NK-92 (cell line): ENCODE measurements around the gene MCF2L.
"Not testable (repeated sequence)": the region's sequence is repeated elsewhere in the genome, so short reads cannot be mapped to it uniquely, and the experiment has no call there.

Experiments
- DNase-seq: peaks from one replicate; lab custom pipeline; 2025; ENCODE audit not compliant: unreplicated experiment; lab: John Stamatoyannopoulos, UW

MCF2L gene

DNA sequence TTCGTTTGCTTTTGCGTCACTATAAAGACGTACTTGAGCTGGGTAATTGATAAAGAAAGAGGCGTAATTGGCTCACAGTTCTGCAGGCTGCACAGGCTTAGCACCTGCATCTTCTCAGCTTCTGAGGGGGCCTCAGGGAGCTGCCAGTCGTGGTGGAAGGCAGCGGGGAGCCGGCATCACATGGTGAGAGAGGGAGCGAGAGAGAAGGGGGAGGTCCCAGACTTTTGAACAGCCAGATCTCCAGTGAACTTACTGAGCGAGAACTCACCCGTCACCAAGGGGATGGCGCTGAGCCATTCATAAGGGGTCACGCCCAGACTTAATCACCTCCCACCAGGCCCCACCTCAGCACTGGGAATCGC lies 77.8 kb downstream of the MCF2L start:
- no peak for DNase-seq

DNA sequence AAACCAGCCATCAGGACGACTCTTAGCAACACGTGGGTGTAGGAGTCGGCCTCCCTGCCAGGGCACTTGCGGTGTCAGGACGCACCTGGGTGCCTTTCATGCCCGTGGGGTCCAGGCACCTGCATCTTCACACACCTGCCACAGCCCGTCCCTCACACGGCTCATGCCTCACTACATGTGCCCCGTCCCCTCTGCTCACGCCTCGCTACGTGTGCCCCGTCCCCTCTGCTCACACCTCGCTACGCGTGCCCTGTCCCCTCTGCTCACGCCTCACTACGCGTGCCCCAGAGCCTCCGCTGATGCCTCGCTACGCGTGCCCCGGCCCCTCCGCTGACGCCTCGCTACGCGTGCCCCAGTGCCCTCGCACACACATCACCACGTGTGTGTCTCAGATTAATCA lies 78.6 kb downstream of the MCF2L start:
- DNase-seq = no peak

DNA sequence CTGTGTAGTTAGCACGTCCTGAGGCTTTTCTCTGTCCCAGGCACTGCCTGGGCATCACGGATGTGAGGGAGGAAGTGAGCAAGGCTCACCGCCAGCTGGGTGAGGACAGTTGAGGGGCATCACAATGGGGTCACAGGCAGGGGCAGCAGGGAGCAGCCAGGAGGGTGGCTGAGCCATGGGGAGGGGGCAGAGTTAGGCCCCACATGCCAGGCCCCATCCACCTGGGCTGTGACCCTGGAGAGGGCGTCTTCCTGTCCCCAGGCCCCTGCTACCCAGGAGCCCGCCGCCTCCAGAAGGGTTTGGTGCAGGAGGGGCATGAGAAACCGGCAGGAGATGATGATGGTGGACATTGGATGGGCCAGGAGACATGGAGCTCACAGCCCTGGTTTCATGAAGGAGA lies 79.8 kb downstream of the MCF2L start:
- no peak for DNase-seq

DNA sequence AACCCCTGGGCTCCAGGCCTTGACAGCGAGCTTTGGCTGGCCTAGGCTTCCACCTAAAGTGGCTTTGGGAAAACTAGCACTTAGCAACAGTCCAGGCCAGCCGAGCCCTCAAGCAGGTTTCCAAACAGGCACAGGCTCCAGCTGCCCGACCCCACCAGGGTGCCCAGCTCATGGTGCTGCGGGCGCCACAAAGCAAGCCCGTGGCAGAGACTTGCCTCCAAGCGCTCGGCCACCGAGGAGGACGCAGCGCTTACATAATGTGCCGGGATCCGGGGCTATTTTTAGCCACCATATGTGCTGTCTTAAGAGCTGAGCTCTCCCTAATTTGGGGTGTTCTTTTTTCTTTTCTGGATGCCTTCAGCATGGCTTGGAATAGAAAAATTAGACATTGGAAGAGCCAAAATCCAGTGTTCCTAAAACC lies 80.5 kb downstream of the MCF2L start:
- DNase-seq = no peak

DNA sequence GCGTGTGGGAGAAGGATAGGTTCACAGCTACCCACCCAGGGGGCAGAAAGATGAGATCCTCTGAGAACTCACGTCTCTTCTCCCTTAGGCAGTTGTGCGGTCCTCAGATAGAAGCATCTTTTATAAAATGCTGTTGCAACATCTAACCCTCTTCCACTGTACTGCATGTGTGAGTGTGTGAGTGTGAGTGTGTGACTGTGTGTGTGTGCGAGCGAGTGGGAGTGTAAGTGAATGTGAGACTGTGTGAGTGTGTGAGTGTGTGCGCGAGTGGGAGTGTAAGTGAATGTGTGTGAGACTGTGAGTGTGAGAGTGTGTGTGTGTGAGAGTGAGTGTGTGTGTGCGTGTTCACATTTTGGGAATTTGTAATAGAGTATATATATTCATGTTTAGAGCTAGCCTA lies 81.0 kb downstream of the MCF2L start:
- DNase-seq = no peak

DNA sequence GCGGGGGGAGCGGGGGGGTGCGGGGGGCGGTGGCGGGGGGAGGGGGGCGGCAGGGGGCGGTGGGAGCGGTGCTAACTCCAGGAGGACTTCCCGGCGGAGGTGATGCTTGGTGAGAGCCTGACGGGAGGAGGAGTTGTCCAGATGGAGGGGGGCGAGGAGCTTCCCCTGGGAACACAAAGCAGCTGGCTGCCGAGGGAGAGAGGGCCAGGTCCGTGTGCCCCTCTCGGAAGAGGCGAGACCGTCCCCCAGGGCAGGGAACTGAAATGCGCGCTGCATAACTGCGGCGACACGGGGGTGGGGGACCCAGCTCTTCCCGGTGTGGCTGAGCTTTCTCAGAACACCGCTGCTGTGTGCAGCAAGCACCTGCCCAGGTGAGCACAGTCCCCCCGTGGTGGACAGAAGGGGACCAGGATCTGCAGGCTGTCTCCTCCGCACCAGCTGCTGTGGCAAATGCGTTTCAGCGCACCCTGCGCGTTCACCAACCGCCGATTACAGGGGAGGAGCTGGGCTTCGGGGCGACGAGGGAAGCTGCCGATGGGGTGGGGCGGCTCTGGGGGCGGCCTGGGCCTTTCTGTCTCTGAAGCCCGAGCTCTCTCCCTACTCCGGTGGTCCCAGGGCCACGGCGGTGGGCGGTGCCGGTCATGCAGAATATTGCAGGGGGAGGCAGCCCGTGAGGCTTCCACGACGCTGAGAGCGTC lies 81.9 kb downstream of the MCF2L start:
- no peak for DNase-seq

DNA sequence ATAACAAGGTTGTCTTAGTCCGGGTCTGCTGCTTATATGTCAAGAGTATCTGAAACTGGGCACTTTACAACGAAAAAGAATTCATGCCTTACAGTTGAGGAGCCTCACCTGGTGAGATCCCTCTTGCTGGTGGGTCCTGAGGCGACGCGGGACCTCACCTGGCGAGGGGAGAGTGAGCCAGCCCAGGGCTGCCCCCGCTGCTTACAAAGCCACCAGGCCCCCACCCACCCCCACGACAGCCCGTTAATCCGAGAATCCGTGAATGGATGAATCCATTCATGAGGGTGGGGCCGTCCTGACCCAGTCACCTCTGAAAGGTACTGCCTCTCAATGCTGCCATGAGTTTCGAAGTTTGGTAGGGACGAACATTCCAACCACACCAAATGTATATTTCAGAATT lies 82.6 kb downstream of the MCF2L start:
- DNase-seq = no peak

DNA sequence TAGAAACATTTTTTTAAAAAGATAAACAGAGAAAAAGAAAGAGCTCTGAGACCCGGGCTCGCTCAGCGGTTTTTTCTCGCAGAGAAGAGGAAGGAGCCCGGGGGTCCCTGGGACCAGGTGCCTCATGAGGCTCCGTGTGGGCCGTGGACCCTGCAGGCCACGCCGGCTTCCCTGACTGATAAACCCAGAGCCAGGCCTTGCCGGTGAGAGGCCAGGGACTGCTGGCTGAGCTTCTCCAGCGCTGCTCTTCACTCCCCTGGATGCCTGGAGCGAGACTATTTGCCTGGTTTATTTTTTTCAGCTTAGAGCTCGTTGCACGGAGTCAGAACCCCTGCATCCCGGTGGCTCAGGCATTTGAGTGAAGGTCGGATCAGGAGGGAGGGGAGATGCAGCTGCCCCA lies 83.2 kb downstream of the MCF2L start:
- no peak for DNase-seq

DNA sequence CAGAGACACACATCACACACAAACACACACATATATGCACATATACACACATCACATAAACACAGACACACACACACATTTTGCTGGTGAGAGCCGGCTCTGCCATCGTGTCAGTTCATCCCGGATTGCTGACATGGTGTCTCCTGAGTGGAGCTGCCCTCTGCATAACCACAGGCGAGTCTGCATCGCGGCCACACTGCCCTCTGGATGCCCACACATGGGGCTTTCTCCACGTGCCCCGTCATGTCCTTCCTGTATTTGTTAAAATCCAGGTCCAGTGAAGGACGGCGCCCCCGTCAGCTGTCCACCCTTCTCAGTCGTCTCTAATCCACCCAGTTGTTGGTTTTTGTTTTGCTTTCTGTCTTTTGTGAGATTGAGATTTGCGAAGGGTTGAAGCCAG lies 84.0 kb downstream of the MCF2L start:
- DNase-seq = no peak

DNA sequence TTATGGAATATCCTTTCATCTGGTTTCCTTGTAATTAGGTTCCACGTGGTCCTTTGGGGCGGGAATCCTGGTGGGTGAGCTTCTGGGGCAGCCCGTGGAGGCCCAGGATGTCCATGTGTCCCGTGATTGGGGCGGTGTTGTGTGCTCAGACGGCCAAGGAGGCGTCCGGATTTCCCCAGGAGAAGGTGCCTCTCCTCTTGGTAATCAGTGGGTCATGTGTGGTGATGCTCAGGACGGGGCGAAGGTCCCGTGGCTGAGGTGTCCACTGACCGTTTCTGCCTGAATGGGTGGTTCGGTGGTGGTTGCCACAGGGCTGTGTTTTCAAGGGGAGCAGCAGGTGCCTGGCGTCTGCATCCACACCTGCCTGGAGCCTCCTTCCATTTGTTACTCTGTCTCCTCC lies 84.4 kb downstream of the MCF2L start:
- no peak for DNase-seq

DNA sequence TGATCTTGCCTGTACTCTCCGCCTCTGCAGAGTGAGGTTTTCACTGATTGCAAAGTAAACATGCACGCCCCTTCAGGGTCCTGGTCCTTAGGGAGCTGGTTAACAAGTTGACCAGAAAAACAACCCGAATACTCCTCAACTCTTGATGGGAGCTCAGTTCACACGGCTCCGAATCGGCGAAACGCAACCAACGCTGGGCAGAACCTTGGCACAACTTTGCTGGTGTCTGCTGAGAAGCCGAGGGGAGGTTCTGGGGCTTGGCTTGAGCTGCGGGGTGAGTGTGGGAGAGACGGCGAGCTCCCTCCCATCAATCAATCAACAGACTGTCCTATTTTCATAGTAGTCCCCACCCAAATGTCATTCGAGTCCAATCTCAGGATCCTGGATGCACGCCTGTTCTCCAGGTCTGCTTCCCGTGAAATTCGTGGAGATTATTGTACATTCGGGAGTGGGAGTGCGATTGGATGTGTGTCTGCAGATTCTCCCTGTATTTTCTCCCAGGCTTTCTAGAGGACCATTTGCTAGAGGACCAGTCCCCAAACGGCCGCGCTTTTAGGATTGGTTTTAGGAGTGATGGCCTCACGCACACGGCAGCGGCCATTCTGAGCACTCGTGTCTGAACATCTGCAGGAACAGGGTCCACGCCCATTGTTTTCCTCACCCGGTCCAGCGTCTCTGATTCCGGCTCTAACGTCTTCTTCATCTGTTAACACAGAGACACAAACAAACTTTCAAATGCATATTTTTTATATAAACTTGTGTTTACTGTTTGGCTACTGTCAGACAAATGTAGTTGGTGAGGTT lies 85.0 kb downstream of the MCF2L start:
- DNase-seq = no peak

DNA sequence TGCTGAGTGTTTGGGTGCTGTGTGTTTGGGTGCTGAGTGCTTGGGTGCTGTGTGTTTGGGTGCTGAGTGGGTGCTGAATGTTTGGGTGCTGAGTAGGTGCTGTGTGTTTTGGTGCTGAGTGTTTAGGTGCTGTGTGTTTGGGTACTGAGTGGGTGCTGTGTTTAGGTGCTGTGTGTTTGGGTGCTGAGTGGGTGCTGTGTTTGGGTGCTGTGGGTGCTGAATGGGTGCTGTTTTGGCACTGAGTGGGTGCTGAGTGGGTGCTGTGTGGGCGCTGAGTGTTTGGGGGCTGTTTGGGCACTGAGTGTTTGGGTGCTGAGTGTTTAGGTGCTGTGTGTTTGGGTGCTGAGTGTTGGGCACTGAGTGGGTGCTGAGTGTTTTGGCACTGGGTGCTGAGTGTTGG lies 88.1 kb downstream of the MCF2L start:
- DNase-seq = no peak

DNA sequence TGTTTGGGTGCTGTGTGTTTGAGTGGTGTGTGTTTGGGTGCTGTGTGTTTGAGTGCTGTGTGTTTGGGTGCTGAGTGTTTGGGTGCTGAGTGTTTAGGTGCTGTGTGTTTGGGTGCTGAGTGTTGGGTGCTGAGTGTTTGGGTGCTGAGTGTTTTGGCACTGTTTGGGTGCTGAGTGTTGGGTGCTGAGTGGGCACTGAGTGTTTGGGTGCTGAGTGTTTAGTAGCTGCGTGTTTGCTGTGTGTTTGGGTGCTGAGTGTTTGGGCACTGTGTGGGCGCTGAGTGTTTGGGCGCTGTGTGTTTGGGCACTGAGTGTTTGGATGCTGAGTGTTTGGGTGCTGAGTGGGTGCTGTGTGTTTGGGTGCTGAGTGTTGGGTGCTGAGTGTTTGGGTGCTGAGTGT lies 88.5 kb downstream of the MCF2L start:
- DNase-seq = not testable (repeated sequence)

DNA sequence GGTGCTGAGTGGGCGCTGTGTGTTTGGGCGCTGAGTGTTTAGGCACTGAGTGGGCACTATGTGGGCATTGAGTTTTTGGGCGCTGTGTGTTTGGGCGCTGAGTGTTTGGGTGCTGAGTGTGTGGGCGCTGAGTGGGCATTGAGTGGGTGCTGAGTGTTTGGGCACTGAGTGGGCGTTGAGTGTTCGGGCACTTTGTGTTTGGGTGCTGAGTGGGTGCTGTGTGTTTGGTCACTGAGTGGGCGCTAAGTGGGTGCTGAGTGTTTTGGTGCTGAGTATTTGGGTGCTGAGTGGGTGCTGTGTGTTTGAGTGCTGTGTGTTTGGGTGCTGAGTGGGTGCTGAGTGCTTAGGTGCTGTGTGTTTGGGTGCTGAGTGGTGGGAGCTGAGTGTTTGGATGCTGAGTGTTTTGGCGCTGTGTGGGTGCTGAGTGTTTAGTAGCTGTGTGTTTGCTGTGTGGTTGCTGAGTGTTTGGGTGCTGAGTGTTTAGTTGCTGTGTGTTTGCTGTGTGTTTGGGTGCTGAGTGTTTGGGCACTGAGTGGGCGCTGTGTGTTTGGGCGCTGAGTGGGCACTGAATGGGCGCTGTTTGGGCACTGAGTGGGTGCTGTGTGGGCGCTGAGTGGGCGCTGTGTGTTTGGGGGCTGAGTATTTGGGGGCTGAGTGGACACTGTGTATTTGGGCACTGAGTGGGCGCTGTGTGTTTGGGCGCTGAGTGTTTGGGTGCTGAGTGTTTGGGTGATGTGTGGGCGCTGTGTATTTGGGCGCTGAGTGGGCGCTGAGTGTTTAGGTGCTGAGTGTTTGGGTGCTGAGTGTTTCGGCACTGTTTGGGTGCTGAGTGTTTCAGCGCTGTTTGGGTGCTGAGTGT lies 89.3 kb downstream of the MCF2L start:
- no peak for DNase-seq

DNA sequence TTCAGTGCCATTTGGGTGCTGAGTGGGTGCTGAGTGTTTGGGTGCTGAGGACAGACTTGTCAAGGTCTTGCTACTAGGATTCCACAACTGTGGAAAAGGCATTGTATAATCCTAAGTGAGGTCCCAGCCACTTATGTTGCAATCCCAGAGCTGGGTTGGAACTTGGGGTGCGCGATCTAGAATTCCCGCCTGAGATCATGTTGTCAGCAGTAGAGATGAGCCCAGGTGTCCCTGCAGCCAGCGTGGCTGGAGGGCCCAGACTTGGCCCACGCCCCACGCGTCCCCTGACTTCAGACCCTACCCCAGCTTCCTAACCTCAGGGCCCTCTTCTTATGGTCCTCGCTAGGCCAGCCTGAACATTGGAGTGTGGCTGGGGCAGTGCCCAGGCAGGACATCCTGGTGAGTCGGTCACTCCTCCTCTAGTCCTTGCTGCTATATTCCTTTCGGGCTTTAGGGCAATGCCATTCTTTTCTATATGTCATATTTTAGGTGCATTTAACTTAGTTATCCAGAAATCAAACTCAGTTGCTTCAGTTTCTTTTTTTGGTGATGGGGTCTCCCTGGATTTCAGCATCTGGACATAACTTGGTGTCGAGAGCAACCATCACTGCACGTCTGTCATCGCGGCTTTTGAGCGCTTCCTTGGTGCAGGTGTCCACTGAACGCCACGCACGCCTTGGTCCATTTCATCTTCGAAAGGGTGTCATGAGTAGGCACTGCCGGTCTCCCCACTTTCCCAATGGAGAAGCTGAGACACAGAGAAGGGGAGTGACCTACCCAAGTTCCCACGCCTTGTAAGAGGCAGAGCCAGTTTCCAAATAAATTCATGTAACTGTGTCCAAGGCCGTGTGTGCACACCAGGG lies 90.2 kb downstream of the MCF2L start:
- no peak for DNase-seq

DNA sequence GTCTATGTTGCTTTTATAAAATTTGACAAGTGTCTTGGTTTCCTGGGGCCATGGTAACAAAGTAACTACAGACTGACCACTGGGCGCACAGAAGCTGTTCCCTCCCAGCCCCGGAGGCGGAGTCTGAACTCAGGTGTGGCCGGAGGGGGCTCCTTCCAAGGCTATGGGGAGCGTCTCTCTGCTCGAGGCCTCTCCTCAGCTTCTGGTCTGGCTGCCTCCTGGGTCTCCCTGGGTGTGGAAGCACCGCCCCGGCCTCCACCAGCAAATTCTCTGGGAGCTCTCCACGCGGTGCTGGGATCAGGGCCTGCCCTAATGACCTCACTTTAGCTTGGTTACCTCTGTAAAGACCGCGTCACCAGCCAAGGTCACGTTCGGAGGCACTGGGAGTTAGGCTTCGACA lies 90.9 kb downstream of the MCF2L start:
- DNase-seq = no peak

DNA sequence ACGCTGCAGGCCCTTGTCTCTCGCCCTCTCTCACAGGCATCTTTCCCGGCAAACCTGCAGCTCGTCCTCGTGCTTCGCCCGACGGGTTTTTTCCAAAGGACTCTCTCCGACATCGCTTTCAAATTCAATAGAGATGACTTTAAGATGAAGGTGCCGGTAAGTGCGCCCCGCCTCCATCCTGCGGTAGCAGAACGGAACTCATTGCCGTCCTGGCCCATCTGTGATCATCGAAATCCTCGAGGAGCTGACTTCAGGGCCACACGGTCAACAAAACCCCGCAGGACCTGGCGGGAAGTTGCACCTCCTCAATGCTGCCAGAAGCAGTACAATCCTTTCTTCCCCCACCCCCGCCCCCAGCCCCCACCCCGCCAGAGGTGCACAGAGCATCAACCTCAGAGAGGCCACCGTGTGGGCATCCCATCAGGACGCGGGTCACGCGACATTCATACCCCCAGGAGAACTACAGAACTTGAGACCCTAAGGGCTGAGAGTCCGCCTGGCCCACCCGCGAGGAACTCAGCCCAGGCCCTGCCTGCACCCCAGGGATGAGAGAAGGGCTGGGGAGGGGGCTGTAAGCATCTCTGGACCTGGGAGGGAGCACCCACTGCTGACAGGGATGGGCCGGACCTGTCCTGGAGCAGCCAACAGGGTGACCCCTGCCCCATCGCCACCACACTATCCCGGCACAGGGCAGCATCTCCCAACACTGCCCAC lies 91.7 kb downstream of the MCF2L start:
- no peak for DNase-seq

DNA sequence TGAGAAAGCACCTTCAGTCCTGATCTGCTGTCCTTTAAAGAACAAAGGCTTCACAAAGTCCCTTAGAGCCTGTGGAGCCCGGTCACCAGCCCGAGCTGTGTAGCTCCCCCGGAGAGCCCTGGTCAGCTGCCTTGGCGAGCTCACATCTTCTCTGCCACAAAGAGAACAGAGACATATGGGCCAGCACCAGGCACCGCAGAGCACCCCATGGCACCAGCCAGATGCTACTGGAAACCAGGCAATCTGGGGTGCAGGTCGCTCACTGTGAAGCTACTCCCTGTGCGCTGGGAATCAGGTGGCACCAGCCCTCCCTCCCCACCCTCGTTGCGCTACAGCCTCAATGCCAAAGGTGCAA lies 92.2 kb downstream of the MCF2L start:
- DNase-seq = no peak

DNA sequence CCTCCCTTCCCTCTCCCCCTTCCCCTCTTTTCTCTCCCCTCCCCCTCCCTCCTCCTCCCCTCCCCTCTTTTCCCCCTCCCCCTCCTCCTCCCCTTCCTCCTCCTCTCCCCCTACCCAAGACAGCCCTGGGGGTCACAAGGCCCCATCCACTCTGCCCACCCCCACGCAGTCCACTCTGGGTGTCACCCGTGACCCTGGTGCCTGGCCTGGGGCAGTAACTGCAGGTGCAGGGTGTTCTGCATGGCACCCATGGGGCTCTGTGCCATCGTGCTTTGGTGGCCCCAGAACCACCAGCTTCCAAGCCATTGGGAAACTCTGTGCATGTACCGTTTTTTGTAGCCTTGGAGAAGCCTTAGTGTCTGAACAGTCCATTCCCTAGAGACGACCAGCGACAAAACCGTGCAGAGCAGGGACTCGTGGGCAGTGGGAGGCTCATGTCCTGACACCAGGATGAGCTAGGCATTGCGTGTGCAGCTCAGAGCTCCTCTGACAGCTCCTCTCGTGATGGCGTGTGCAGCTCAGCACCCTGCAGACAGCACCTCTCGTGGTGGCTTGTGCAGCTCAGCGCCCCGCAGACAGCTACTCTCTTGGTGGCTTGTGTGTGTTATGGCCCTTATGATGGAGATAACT lies 92.9 kb downstream of the MCF2L start:
- no peak for DNase-seq

DNA sequence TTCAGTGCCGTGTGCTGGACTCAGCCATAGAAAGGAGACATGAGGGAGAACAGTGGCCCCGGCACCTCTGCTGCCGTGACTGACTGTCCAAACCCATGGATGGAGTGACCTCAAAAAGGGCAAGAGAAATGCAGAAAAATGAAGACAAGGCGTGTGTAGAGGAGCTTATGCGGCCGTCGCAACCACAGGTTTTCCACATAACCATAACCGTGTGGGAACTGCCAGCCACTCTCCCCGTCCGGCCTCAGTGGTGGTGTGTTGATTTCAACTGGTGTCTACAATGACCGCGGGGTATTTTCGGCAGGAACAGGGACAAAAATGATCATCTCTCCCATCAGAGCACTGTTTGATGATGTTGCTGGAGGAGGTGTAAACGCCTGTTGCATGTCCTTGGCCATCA lies 93.7 kb downstream of the MCF2L start:
- DNase-seq = no peak
